ENCODE data around the gene HOXD11. TPM values are rescaled to one million over a fixed set of nuclear protein-coding genes. Genes with fewer than 3 reads are reported as not detected.

The HOXD11 gene
- total and polyA plus RNA-seq, 9 of the 15 experiments (the other 6 are each of a cell fraction or from before 2014, with no cell fraction given) = not detected

DNA sequence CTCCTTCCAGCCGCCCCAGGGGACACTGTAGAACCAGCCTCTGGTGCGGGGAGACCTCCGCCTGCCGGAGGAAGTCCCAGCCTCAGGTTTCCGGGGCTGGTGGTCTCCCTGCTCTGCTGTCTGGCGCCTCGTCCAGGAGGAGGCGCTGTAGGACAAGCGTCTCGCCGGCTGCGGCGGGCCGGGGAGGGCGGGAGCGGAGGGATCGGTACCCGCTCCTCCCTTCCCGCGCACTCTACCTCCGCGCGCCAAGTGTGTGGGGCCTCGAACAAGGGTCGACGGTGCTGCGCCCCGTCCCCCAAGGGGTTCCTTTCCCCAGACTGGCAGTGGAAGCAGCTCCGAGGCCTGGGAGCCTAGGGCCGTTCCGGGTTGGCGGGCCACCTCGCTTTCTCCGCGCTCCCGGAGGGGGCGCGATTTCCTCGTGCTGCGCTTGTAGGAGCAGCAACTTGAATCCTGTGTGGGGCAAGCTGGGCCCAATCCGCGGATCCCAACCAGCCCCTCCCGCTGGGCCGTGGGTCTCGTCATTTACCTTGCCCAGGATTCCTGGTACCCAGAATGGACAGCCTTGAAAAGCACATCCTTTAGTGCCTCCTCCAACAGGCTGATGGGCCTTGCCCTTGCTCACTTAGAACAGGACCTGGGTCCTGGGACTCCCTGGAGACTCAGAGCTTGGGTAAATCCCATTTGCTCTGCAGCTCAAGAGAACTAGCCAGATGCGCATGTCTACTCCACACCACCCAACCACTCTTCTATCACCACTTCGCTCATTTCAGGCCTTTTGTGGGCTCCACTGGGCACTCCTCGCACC lies 33.6 kb downstream of the HOXD11 start:
- Histone ChIP-seq H3K27me3 (ENCODE audit: control insufficient read depth in 2 of 2, insufficient read depth in 2 of 2, low read length in 2 of 2) (peaks cover 22 to 40% of the 10 kb centered on the region in 2 experiments; a peak in 4 of 5 replicates), H3K9me1 (ENCODE audit: control insufficient read depth, insufficient read depth, low read length) (no peaks in the 10 kb centered on the region), H3K36me3 (ENCODE audit: control insufficient read depth, insufficient read depth, low read length) (no peaks in the 10 kb centered on the region), H3K79me2 (ENCODE audit: control insufficient read depth, insufficient read depth, low read length) (no peaks in the 10 kb centered on the region), H3K9ac (ENCODE audit: insufficient read depth in 1 of 2, low read depth in 2 of 2, low read length in 2 of 2) (peak overlapping the region; percentile 13 to 88; a peak in 3 of 4 replicates), H3K4me3 (peak overlapping the region; percentile 51), H3K9me3 (replicated peaks; ENCODE audit: control insufficient read depth, insufficient read depth, low read depth, low read length) (no peaks in the 10 kb centered on the region; the same call in 1 of the 2 replicates), H3K4me1 (replicated peaks in 1 of 2; ENCODE audit: control insufficient read depth in 2 of 2, insufficient read depth in 2 of 2, low read length in 2 of 2) (peaks cover 0 to 15% of the 10 kb centered on the region in 2 experiments; a peak in 2 of 5 replicates), H3K27ac (ENCODE audit: extremely low read depth, low read depth, low read length) (no peak overlapping the region), H4K20me1 (replicated peaks; ENCODE audit: control insufficient read depth, insufficient read depth, low read length) (no peaks in the 10 kb centered on the region; the same call in 1 of the 2 replicates), H3K4me2 (ENCODE audit: insufficient read depth, low read length) (peak overlapping the region; percentile 73), H2AFZ (ENCODE audit: low read depth, low read length) (peak overlapping the region; percentile 92)
- FAIRE-seq (peak; percentile 79), ATAC-seq (peak; percentile 98), DNase-seq (ENCODE audit: extremely low read depth in 1 of 4, low spot score in 3 of 4) (peak; percentile 86 to 95 (median 94))
- WGBS (ENCODE audit: insufficient coverage, low coverage, missing lambda C conversion rate) = 5% methylated on average over 46 of the region's 48 CpGs
- BruUV-seq (replicated peaks) = no TSS peak
- intact Hi-C loops (cut with micrococcal nuclease) (loop anchor here (1.0 to 10.0 kb wide), 6 partner anchors 234 to 1614 kb away; no protein-coding TSS in a partner anchor), in situ Hi-C loops (cut with MboI) (loop anchor here (5.0 to 25.0 kb wide), 3 partner anchors 317 to 1622 kb away; no protein-coding TSS in a partner anchor)
- POLR2A ChIA-PET = interaction anchor here (0.6 to 1.9 kb wide), 4 partner anchors 8 to 314 kb away, joined by 3 to 7 read pairs (median 4); no protein-coding TSS in a partner anchor
- CTCF ChIA-PET (ENCODE audit: low intra/inter-chr PET ratio) = interaction anchor here (0.5 to 2.6 kb wide), 11 partner anchors 14 to 1618 kb away, joined by 3 to 40 read pairs (median 6); no protein-coding TSS in a partner anchor
- TF ChIP-seq TOE1 (IDR thresholded peaks at IDR 0.05; ENCODE audit: borderline replicate concordance) (peak; percentile 55; the same call in 1 of the 2 replicates), TOE1 (CRISPR knock-in tag; IDR thresholded peaks at IDR 0.05; ENCODE audit: borderline replicate concordance, low read depth) (no peak), ELF1 (tag; IDR thresholded peaks at IDR 0.05) (peak; percentile 78), KLF13 (tag; IDR thresholded peaks at IDR 0.05; ENCODE audit: borderline replicate concordance, low read depth) (0 out of 2 replicates have a peak, but pooled peaks have one; percentile 11), ZFX (CRISPR knock-in tag; IDR thresholded peaks at IDR 0.05) (0 out of 2 replicates have a peak, but pooled peaks have one; percentile 21), EP400 (IDR thresholded peaks at IDR 0.05) (no peak), HNRNPH1 (optimal IDR thresholded peaks at IDR 0.05; ENCODE audit: low read depth, low read length) (no peak), BCOR (IDR thresholded peaks at IDR 0.05) (peak; percentile 59)
- TF ChIP-seq, protein P1, sequence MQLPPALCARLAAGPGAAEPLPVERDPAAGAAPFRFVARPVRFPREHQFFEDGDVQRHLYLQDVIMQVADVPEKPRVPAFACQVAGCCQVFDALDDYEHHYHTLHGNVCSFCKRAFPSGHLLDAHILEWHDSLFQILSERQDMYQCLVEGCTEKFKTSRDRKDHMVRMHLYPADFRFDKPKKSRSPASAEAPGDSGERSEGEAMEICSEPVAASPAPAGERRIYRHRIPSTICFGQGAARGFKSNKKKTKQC (CRISPR knock-in tag; IDR thresholded peaks at IDR 0.05) = peak; percentile 92
- TF ChIP-seq, protein P2, sequence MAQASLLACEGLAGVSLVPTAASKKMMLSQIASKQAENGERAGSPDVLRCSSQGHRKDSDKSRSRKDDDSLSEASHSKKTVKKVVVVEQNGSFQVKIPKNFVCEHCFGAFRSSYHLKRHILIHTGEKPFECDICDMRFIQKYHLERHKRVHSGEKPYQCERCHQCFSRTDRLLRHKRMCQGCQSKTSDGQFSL (CRISPR knock-in tag; IDR thresholded peaks at IDR 0.05) = 0 out of 2 replicates have a peak, but pooled peaks have one; percentile 35
- TF ChIP-seq, protein P2 (tag; IDR thresholded peaks at IDR 0.05) = no peak
- TF ChIP-seq, protein P3, sequence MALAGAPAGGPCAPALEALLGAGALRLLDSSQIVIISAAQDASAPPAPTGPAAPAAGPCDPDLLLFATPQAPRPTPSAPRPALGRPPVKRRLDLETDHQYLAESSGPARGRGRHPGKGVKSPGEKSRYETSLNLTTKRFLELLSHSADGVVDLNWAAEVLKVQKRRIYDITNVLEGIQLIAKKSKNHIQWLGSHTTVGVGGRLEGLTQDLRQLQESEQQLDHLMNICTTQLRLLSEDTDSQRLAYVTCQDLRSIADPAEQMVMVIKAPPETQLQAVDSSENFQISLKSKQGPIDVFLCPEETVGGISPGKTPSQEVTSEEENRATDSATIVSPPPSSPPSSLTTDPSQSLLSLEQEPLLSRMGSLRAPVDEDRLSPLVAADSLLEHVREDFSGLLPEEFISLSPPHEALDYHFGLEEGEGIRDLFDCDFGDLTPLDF (CRISPR knock-in tag; IDR thresholded peaks at IDR 0.05) = peak; percentile 74; the same call in 1 of the 2 replicates
- TF ChIP-seq, protein P4, sequence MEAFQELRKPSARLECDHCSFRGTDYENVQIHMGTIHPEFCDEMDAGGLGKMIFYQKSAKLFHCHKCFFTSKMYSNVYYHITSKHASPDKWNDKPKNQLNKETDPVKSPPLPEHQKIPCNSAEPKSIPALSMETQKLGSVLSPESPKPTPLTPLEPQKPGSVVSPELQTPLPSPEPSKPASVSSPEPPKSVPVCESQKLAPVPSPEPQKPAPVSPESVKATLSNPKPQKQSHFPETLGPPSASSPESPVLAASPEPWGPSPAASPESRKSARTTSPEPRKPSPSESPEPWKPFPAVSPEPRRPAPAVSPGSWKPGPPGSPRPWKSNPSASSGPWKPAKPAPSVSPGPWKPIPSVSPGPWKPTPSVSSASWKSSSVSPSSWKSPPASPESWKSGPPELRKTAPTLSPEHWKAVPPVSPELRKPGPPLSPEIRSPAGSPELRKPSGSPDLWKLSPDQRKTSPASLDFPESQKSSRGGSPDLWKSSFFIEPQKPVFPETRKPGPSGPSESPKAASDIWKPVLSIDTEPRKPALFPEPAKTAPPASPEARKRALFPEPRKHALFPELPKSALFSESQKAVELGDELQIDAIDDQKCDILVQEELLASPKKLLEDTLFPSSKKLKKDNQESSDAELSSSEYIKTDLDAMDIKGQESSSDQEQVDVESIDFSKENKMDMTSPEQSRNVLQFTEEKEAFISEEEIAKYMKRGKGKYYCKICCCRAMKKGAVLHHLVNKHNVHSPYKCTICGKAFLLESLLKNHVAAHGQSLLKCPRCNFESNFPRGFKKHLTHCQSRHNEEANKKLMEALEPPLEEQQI (IDR thresholded peaks at IDR 0.05) = no peak

All from K562 (cell line).